Activated naive CD4-positive, alpha-beta T cell treated with anti-CD3 and anti-CD28 coated beads, Interleukin-2, amount 50 U/mL, for 72 hours (primary cell): ENCODE data around the gene TSEN54. TPM values are rescaled to one million over a fixed set of nuclear protein-coding genes. Genes with fewer than 3 reads are reported as not detected.

ENCODE experiments used
- ATAC-seq, 2 donors: fragments of 150-1000 bp; cut with Tn5 transposase; 2 replicates each; pipeline ENCODE4 v1.10.0; 2021; ENCODE audit warnings: mild to moderate bottlenecking in 2 of 2, moderate library complexity in 2 of 2
- DNase-seq, 2 donors: peaks; one replicate each; pipeline ENCODE4 v3.0.0; 2021 to 2022; ENCODE audit warnings: low spot score in 2 of 2
- H3K27ac Mint-ChIP-seq, 2 donors: one replicate each; pipeline ENCODE4 v1.8.0; 2022; ENCODE audit warnings: mild to moderate bottlenecking in 2 of 2, mixed read lengths in 2 of 2
- H3K36me3 Mint-ChIP-seq, 2 donors: one replicate each; pipeline ENCODE4 v1.8.0; 2022; ENCODE audit warnings: mixed read lengths in 2 of 2
- H3K9me3 Mint-ChIP-seq, 2 donors: one replicate each; pipeline ENCODE4 v1.8.0; 2022; ENCODE audit warnings: mixed read lengths in 2 of 2
- total RNA-seq, 2 donors: library from RNA; stranded (reverse); gene quantifications; one replicate each; pipeline ENCODE4 v1.2.3, GENCODE V29; 2022

TSEN54 gene
- total RNA-seq, 2 donors from 2014 or later: 26.8 to 45.5 TPM

DNA sequence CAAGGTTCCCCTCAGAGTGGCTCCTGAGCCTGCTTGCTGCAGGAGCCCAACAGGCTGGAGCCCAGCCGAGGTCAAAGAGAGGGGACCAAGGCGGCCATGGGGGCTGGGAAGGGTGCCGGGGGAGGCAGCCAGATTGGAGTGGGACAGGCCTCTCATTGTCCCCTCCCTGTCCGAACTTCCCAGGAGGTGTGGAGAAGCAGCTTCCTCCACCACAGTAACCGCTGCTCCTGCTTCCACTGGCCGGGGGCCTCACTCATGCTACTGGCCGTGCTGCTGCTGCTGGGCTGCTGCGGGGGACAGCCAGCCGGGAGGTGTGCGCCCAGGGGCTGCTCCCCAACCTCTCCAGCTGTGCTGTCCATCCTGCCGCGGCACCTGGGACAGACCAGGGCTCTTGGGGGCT lies 30.6 kb upstream of the TSEN54 start:
- ATAC-seq (no peak), DNase-seq (no peak)
- peaks cover 0 to 7% of the 10 kb centered on the region in 2 donors for H3K36me3 Mint-ChIP-seq
- no peaks in the 10 kb centered on the region for H3K9me3 Mint-ChIP-seq
- H3K27ac Mint-ChIP-seq: peak overlapping the region in 1 of 2 donors; percentile 93

GRCh38 chr17:75486151-75486550 lies 30.2 kb upstream of the TSEN54 start:
- Mint-ChIP-seq H3K27ac (peak overlapping the region; percentile 73 to 93), H3K36me3 (peaks cover 0 to 7% of the 10 kb centered on the region in 2 donors), H3K9me3 (no peaks in the 10 kb centered on the region)
- DNase-seq: no peak
- ATAC-seq: no peak

- Mint-ChIP-seq H3K27ac (peak overlapping the region; percentile 93 to 97), H3K9me3 (no peaks in the 10 kb centered on the region), H3K36me3 (peaks cover 0 to 7% of the 10 kb centered on the region in 2 donors)
- no peak for ATAC-seq
- DNase-seq: no peak
Measured at GRCh38 chr17:75486951-75487350, 29.4 kb upstream of the TSEN54 start.

DNA sequence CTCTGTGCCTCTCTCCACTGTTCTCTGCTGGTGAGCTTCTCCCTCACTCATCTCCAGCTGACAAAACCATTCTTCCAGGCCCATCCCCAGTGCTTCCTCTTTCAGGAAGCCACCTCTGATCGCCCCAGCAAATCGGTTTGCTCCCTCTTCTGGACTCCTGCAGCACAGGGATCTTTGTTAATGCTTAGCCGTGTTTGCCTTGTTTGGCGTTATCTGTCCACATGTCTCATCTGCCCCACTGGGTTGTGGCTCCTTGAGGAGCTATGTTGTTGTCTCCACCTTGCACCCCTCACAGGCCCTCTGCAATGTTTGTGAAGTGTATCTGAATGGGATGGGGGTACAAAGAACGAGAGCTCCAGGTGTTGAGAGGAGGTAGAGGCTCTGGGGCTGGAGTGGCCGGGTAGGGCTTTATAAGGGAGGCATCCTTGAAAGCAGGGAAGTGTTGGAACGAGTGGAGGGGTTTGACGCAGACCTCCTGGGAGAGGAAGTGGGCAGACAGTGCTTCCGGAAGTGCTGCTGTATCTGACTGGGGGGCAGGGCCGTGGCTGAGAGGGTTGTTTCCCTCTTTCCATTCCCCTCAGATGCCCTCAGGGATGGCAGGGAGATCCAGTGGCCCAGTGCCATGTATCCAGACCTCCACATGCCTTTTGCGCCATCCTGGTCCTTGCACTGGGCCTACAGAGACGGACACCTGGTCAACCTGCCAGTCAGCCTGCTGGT lies 28.8 kb upstream of the TSEN54 start:
- ATAC-seq: peak; percentile 54 to 77
- H3K9me3 Mint-ChIP-seq: no peaks in the 10 kb centered on the region
- peak overlapping the region; percentile 93 to 97 for H3K27ac Mint-ChIP-seq
- DNase-seq: peak in 1 of 2 donors; percentile 30
- peaks cover 0 to 7% of the 10 kb centered on the region in 2 donors for H3K36me3 Mint-ChIP-seq

GRCh38 chr17:75488693-75489510 lies 27.4 kb upstream of the TSEN54 start:
- no peak for ATAC-seq

DNA sequence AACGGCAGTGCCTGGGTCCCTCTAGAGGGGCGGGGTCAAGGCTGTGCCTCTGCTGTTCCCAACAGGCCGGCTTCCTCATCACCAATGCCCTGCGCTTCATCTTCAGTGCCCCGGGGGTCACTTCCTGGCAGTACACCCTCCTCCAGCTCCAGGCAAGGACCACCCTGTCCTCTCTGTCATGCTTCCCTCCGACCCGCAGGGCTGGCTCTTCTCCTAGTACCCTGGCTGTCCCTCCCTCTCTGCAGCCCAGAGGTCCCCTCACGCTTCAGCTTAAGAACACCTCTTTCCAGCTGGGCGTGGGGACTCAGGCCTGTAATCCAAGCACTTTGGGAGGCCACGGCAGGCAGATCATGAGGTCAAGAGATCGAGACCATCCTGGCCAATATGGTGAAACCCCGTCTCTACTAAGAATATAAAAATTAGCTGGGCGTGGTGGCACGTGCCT lies 26.8 kb upstream of the TSEN54 start:
- DNase-seq (no peak), ATAC-seq (no peak)
- Mint-ChIP-seq H3K27ac (peak overlapping the region in 1 of 2 donors; percentile 22), H3K36me3 (peaks cover 0 to 7% of the 10 kb centered on the region in 2 donors), H3K9me3 (no peaks in the 10 kb centered on the region)

More at GRCh38 chr17:75488693-75489510, 27.4 kb upstream of the TSEN54 start:
- no peaks in the 10 kb centered on the region for H3K9me3 Mint-ChIP-seq
- no peak for DNase-seq
- H3K36me3 Mint-ChIP-seq: peaks cover 0 to 7% of the 10 kb centered on the region in 2 donors
- peak overlapping the region; percentile 29 to 93 for H3K27ac Mint-ChIP-seq

DNA sequence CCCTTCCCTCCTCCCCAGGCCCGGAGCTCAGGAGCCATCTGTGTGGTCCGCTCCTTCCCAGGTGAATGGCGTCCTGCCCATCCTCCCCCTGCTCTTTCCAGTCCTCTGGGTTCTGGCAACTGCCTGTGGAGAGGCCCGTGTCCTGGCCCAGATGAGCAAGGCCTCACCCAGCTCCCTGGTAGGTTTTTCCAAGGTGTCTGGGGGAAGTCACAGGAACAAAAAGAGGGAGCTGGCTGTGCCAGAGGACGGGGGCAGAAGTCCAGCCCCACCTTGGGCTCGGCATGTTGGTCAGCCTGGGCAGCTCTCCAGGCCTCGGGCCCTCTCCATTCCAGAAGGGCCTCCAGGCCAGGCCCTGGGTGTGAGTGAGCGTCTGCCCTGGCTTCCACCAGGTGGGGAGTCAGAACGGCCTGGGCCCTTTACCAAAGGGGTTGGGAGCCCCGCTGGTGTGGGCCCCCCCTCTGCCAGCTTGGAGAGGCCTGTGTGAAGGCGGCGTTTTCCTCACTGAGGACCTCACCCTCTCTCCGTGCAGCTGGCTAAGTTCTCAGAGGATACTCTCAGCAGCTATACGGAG lies 26.1 kb upstream of the TSEN54 start:
- ATAC-seq (no peak), DNase-seq (no peak)
- Mint-ChIP-seq H3K9me3 (no peaks in the 10 kb centered on the region), H3K27ac (peak overlapping the region in 1 of 2 donors; percentile 22), H3K36me3 (peaks cover 0 to 7% of the 10 kb centered on the region in 2 donors)

GRCh38 chr17:75490953-75491649 lies 25.2 kb upstream of the TSEN54 start:
- Mint-ChIP-seq H3K27ac (no peak overlapping the region), H3K9me3 (no peaks in the 10 kb centered on the region), H3K36me3 (peaks cover 0 to 7% of the 10 kb centered on the region in 2 donors)
- ATAC-seq: no peak
- no peak for DNase-seq

DNA sequence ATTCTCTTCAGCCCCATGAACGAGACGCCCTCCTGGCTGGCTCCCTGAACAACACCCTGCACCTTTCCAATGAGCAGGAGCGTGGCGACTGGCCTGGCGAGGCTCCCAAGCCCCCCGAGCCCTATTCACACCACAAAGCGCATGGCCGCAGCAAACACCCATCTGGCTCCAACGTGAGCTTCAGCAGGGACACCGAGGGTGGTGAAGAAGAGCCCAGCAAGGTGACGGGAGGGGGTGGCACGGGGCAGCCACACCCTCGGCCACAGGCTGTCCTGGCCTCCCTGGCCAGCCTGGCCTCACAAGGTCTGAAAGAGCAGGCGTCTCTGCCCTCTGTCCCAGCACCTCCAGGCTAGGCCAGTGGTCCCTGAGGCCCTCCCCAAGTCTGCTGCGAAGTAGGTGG lies 24.6 kb upstream of the TSEN54 start:
- ATAC-seq: no peak
- no peak for DNase-seq
- no peaks in the 10 kb centered on the region for H3K9me3 Mint-ChIP-seq
- peaks cover 0 to 7% of the 10 kb centered on the region in 2 donors for H3K36me3 Mint-ChIP-seq
- no peak overlapping the region for H3K27ac Mint-ChIP-seq

GRCh38 chr17:75492555-75493168 lies 23.7 kb upstream of the TSEN54 start:
- peaks cover 0 to under 1% of the 10 kb centered on the region in 2 donors for H3K36me3 Mint-ChIP-seq
- no peak for ATAC-seq
- peak overlapping the region in 1 of 2 donors; percentile 72 for H3K27ac Mint-ChIP-seq
- DNase-seq: no peak
- H3K9me3 Mint-ChIP-seq: no peaks in the 10 kb centered on the region

DNA sequence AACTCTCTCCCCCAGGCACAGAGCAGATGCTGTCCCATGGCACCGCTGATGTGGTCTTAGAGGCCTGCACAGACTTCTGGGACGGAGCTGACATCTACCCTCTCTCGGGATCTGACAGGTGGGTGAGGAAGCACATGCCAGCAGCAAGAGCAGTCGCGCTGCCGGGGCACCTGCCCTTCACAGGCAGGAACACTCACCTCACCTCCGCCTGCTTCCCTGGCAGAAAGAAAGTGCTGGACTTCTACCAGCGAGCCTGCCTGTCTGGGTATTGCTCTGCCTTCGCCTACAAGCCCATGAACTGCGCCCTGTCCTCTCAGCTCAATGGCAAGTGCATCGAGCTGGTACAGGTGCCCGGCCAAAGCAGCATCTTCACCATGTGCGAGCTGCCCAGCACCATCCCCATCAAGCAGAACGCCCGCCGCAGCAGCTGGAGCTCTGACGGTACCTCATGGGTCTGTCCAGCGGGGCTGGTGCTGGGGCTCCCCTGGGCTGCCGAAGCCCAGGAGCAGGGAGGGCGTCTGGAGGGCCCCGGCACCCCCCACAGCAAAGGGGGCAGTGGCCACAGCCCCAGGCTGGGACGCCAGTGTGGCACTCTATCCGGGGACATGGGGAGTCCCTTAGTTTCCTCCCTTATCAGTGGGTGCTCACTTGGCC lies 22.7 kb upstream of the TSEN54 start:
- no peak overlapping the region for H3K27ac Mint-ChIP-seq
- no peak for ATAC-seq
- H3K9me3 Mint-ChIP-seq: no peaks in the 10 kb centered on the region
- H3K36me3 Mint-ChIP-seq: no peaks in the 10 kb centered on the region
- no peak for DNase-seq

- H3K9me3 Mint-ChIP-seq: no peaks in the 10 kb centered on the region
- H3K36me3 Mint-ChIP-seq: no peaks in the 10 kb centered on the region
- H3K27ac Mint-ChIP-seq: peak overlapping the region in 1 of 2 donors; percentile 86
- DNase-seq (no peak), ATAC-seq (no peak)
Measured at GRCh38 chr17:75494326-75494877, 21.9 kb upstream of the TSEN54 start.

DNA sequence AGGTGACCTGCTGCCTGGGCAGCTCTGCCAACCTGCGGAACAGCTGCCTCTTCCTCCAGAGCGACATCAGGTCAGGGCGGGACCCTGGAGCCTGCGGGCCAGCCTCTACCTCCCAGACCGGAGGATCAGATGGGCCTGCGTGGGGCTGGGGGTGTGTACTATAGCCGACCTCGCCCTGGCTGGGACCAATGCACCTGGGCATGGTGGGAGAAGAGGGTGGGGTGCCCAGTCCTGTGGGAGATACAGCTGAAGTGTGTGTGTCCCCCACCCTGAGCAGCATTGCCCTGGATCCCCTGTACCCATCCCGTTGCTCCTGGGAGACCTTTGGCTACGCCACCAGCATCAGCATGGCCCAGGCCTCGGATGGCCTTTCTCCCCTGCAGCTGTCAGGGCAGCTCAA lies 20.3 kb upstream of the TSEN54 start:
- no peaks in the 10 kb centered on the region for H3K9me3 Mint-ChIP-seq
- ATAC-seq: no peak

DNA sequence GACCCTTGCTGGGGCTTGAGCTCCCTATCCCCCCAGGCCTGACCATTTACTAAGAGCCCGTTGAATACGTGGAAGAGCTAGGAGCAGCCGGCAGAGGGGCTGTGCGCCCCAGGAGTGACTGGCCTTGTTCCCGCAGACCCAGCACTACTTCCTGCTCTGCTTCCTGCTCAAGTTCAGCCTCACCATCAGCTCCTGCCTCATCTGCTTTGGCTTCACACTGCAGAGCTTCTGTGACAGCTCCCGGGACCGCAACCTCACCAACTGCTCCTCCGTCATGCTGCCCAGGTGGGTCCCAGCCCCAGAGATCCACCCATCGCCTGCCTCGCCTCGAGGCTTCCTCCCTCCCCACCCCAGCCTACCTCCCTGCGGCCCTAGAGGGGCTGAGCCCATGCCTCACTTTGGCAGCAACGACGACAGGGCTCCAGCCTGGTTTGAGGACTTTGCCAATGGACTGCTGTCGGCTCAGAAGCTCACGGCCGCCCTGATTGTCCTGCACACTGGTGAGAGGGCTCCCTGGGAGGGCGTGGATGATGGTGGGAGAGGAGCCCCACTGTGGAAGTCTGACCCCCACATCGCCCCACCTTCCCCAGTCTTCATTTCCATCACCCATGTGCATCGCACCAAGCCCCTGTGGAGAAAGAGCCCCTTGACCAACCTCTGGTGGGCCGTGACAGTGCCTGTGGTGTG lies 18.1 kb upstream of the TSEN54 start:
- H3K36me3 Mint-ChIP-seq: no peaks in the 10 kb centered on the region
- DNase-seq (no peak), ATAC-seq (no peak)
- H3K27ac Mint-ChIP-seq: no peak overlapping the region
- H3K9me3 Mint-ChIP-seq: no peaks in the 10 kb centered on the region

More for the DNA sequence above, 20.3 kb upstream of the TSEN54 start:
- no peak for DNase-seq
- Mint-ChIP-seq H3K36me3 (no peaks in the 10 kb centered on the region), H3K27ac (no peak overlapping the region)

GRCh38 chr17:75498726-75499213 lies 17.6 kb upstream of the TSEN54 start:
- no peak overlapping the region for H3K27ac Mint-ChIP-seq
- ATAC-seq (no peak), DNase-seq (no peak)
- no peaks in the 10 kb centered on the region for H3K9me3 Mint-ChIP-seq
- no peaks in the 10 kb centered on the region for H3K36me3 Mint-ChIP-seq
